Islet precursor cell (in vitro differentiated cells): ENCODE data around the gene TBC1D3I.

Experiments used
- DNase-seq: peaks from one replicate; pipeline ENCODE4 v3.0.0-alpha.2; 2018

TBC1D3I gene

GRCh38 chr17:36205637-36206485, 58.5 kb downstream of the TBC1D3I start:
- DNase-seq = peak; percentile 48

GRCh38 chr17:36204724-36205500, 59.5 kb downstream of the TBC1D3I start:
- peak; percentile 55 for DNase-seq
